OCI-LY7 (cell line): Measurements from ENCODE around the gene ZNF525. TPM values are rescaled to one million over a fixed set of nuclear protein-coding genes. Genes with fewer than 3 reads are reported as not detected.

Experiments used
- BruUV-seq: library from RNA; stranded (reverse); fragments of 400-500 nt; replicated peaks from 2 replicates; lab custom pipeline; 2021; lab: Mats Ljungman, UMichigan
- CTCF ChIA-PET: fragments of 300-600 bp; sonication (Branson Sonifier 250); formaldehyde crosslinking; loops from one replicate; lab custom pipeline; 2022; ENCODE audit warnings: antibody characterized with exemption; ENCODE audit not compliant: unreplicated experiment; lab: Charles Lee
- POLR2A ChIA-PET: fragments of 300-600 bp; sonication (Branson Sonifier 250); formaldehyde crosslinking; loops from one replicate; lab custom pipeline; 2022; ENCODE audit warnings: antibody characterized with exemption; lab: Charles Lee
- DNase-seq: peaks from one replicate; pipeline ENCODE4 v3.0.0-alpha.2; 2015; ENCODE audit warnings: low spot score
- H2AFZ ChIP-seq: fragments of 200-600 bp; sonication (generic), shearing (Covaris generic); 2 replicates; pipeline ENCODE4 v1.6.1; 2014; ENCODE audit warnings: mild to moderate bottlenecking, antibody characterized with exemption, low read length, moderate library complexity
- H3K27ac ChIP-seq: fragments of 200-600 bp; sonication (generic); 2 replicates; pipeline ENCODE4 v1.5.1; 2014; ENCODE audit warnings: mixed run types, low read depth, mild to moderate bottlenecking, moderate library complexity, low read length, inconsistent platforms; ENCODE audit not compliant: poor library complexity, severe bottlenecking
- H3K36me3 ChIP-seq: fragments of 200-600 bp; sonication (generic); 2 replicates; pipeline ENCODE4 v1.6.1; 2014; ENCODE audit warnings: mild to moderate bottlenecking, antibody characterized with exemption, low read length, moderate library complexity, mixed read lengths; ENCODE audit not compliant: insufficient read depth
- H3K4me1 ChIP-seq: fragments of 200-600 bp; sonication (generic); 2 replicates; pipeline ENCODE4 v1.5.1; 2014; ENCODE audit warnings: mild to moderate bottlenecking, low read length; ENCODE audit not compliant: insufficient read depth, poor library complexity, severe bottlenecking
- H3K4me2 ChIP-seq: fragments of 200-600 bp; sonication (generic); 2 replicates; pipeline ENCODE4 v1.6.1; 2014; ENCODE audit warnings: mild to moderate bottlenecking, low read length
- H3K4me3 ChIP-seq: fragments of 200-600 bp; sonication (generic); 2 replicates; pipeline ENCODE4 v1.5.1; 2014; ENCODE audit warnings: mild to moderate bottlenecking, low read depth, low read length; ENCODE audit not compliant: poor library complexity, severe bottlenecking
- H3K79me2 ChIP-seq: fragments of 200-600 bp; sonication (generic); 2 replicates; pipeline ENCODE4 v1.6.1; 2016; ENCODE audit warnings: low read depth, mild to moderate bottlenecking, low read length, moderate library complexity, mixed read lengths; ENCODE audit not compliant: insufficient read depth
- H3K9me2 ChIP-seq: fragments of 200-600 bp; sonication (generic); 2 replicates; pipeline ENCODE4 v1.6.1; 2016; ENCODE audit warnings: mild to moderate bottlenecking, low read length, mixed read lengths; ENCODE audit not compliant: insufficient read depth
- H3K9me3 ChIP-seq: fragments of 200-600 bp; sonication (generic); 2 replicates; pipeline ENCODE4 v1.6.1; 2014; ENCODE audit warnings: mild to moderate bottlenecking, mixed run types, low read length, mixed read lengths
- H4K20me1 ChIP-seq: fragments of 200-600 bp; sonication (generic); 2 replicates; pipeline ENCODE4 v1.6.1; 2014; ENCODE audit warnings: mild to moderate bottlenecking, antibody characterized with exemption, low read length, moderate library complexity, mixed read lengths; ENCODE audit not compliant: insufficient read depth
- CTCF ChIP-seq: fragments of 200-600 bp; sonication (generic); conservative IDR thresholded peaks from 2 replicates; pipeline ENCODE4 v1.5.1; 2014; ENCODE audit warnings: mild to moderate bottlenecking, antibody characterized with exemption, low read length, moderate library complexity, mixed read lengths
- EZH2phosphoT487 ChIP-seq: fragments of 200-600 bp; sonication (generic); IDR thresholded peaks from 2 replicates; pipeline ENCODE4 v1.6.1; 2018; ENCODE audit warnings: low read depth, borderline replicate concordance, mild to moderate bottlenecking, mixed run types, antibody characterized with exemption, low read length, moderate library complexity, mixed read lengths
- intact Hi-C: fragments of 100-400 bp; cut with micrococcal nuclease; formaldehyde crosslinking; loops from one replicate; pipeline ENCODE4 v1.10.0; 2022; ENCODE audit not compliant: unreplicated experiment
- total RNA-seq, 2 experiments: library from RNA; depleted of rRNA in 1 of 2; stranded (reverse); fragments of >200 nt in 1 of 2; shearing (Covaris generic) in 1 of 2; gene quantifications; 2 replicates each; pipeline ENCODE4 v1.2.3, GENCODE V29; 2014 to 2022

Gene ZNF525
- total RNA-seq, 2 experiments from 2014 or later = 21.0 TPM

DNA sequence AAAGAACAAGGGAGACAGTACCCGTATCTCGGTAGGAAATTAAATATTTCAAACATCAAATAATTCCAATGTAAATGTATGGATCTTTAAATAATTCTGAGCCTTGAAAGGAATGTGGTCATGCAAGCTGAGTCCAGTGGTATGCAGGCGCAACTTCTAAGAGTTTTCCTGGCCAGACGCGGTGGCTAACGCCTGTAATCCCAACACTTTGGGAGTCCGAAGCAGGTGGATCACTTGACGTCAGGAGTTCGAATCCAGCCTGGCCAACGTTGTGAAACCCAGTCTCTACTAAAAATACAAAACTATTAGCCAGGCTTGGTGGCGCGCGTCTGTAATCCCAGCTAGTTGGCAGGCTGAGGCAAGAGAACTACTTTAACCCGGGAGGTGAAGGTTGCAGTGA lies 33.0 kb upstream of the ZNF525 start:
- ChIA-PET POLR2A (no interaction called here), CTCF (no interaction called here)
- H3K27ac ChIP-seq = no peak overlapping the region
- H3K4me1 ChIP-seq = peaks cover 5% of the 10 kb centered on the region
- no TSS peak for BruUV-seq
- DNase-seq = no peak
- H3K36me3 ChIP-seq = no peaks in the 10 kb centered on the region; the same call in 1 of the 2 replicates
- no peaks in the 10 kb centered on the region for H4K20me1 ChIP-seq
- no peak overlapping the region for H3K4me2 ChIP-seq
- H3K79me2 ChIP-seq = peaks cover 19% of the 10 kb centered on the region; the same call in 1 of the 2 replicates
- TF ChIP-seq CTCF (no peak), EZH2phosphoT487 (no peak)
- no peaks in the 10 kb centered on the region for H3K9me2 ChIP-seq
- H2AFZ ChIP-seq = no peak overlapping the region
- intact Hi-C loops = loop anchor here (10.0 kb wide), 1 partner anchor 138 kb away; the partner anchor contains the start of gene ZNF665
- H3K4me3 ChIP-seq = no peak overlapping the region
- no peaks in the 10 kb centered on the region for H3K9me3 ChIP-seq

GRCh38 chr19:53333066-53333462 lies 32.4 kb upstream of the ZNF525 start:
- POLR2A ChIA-PET = no interaction called here
- CTCF ChIA-PET = no interaction called here
- Histone ChIP-seq H4K20me1 (no peaks in the 10 kb centered on the region), H3K9me2 (no peaks in the 10 kb centered on the region), H3K36me3 (peaks cover 6% of the 10 kb centered on the region), H3K4me1 (peaks cover 5% of the 10 kb centered on the region), H3K4me2 (peak overlapping the region; percentile 87), H3K4me3 (peak overlapping the region; percentile 92), H2AFZ (peak overlapping the region; percentile 94), H3K79me2 (peaks cover 19% of the 10 kb centered on the region; the same call in 1 of the 2 replicates), H3K9me3 (no peaks in the 10 kb centered on the region), H3K27ac (no peak overlapping the region)
- TF ChIP-seq EZH2phosphoT487 (no peak), CTCF (no peak)
- intact Hi-C loops = loop anchor here (10.0 kb wide), 1 partner anchor 138 kb away; the partner anchor contains the start of gene ZNF665
- BruUV-seq = no TSS peak
- peak; percentile 14 for DNase-seq
